NCI-H2227 (cell line): ENCODE data around the gene CCDC197.

Source experiments
- DNase-seq: peaks from one replicate; lab custom pipeline; 2025; ENCODE audit not compliant: unreplicated experiment; lab: John Stamatoyannopoulos, UW

CCDC197 gene

GRCh38 chr14:93998871-93999403, 1.8 kb downstream of the CCDC197 start:
- no peak for DNase-seq

- no peak for DNase-seq
Observed at GRCh38 chr14:93999573-93999972, 2.5 kb downstream of the CCDC197 start.

GRCh38 chr14:94000267-94000666, 3.2 kb downstream of the CCDC197 start:
- DNase-seq = no peak

GRCh38 chr14:94001016-94001415, 3.9 kb downstream of the CCDC197 start:
- no peak for DNase-seq

- peak; percentile 68 for DNase-seq
Observed at GRCh38 chr14:94001501-94002396, 4.6 kb downstream of the CCDC197 start.

- DNase-seq = no peak
Observed at GRCh38 chr14:94003397-94003796, 6.3 kb downstream of the CCDC197 start.

- no peak for DNase-seq
Observed at GRCh38 chr14:94004015-94004414, 6.9 kb downstream of the CCDC197 start.

GRCh38 chr14:94005324-94006073, 8.4 kb downstream of the CCDC197 start:
- DNase-seq = no peak

GRCh38 chr14:94008234-94008633, 11.1 kb downstream of the CCDC197 start:
- no peak for DNase-seq

- no peak for DNase-seq
Observed at GRCh38 chr14:94009767-94010166, 12.7 kb downstream of the CCDC197 start.

GRCh38 chr14:94010625-94011024, 13.5 kb downstream of the CCDC197 start:
- no peak for DNase-seq

GRCh38 chr14:94011795-94012194, 14.7 kb downstream of the CCDC197 start:
- DNase-seq = peak; percentile 14

GRCh38 chr14:94014382-94014781, 17.3 kb downstream of the CCDC197 start:
- DNase-seq = no peak

GRCh38 chr14:94015223-94015622, 18.1 kb downstream of the CCDC197 start:
- DNase-seq = no peak

GRCh38 chr14:94016446-94016976, 19.4 kb downstream of the CCDC197 start:
- no peak for DNase-seq

GRCh38 chr14:94018308-94018707, 21.2 kb downstream of the CCDC197 start:
- no peak for DNase-seq

GRCh38 chr14:94019329-94019728, 22.2 kb downstream of the CCDC197 start:
- no peak for DNase-seq

- DNase-seq = no peak
Observed at GRCh38 chr14:94020267-94020666, 23.2 kb downstream of the CCDC197 start.

- no peak for DNase-seq
Observed at GRCh38 chr14:94021001-94021400, 23.9 kb downstream of the CCDC197 start.

- no peak for DNase-seq
Observed at GRCh38 chr14:94021416-94022157, 24.5 kb downstream of the CCDC197 start.
